OCI-LY7 (cell line): Measurements from ENCODE around the gene SH2D3C. TPM values are rescaled to one million over a fixed set of nuclear protein-coding genes. Genes with fewer than 3 reads are reported as not detected.

Experiments used
- BruUV-seq: library from RNA; stranded (reverse); fragments of 400-500 nt; replicated peaks from 2 replicates; lab custom pipeline; 2021; lab: Mats Ljungman, UMichigan
- CTCF ChIA-PET: fragments of 300-600 bp; sonication (Branson Sonifier 250); formaldehyde crosslinking; loops from one replicate; lab custom pipeline; 2022; ENCODE audit warnings: antibody characterized with exemption; ENCODE audit not compliant: unreplicated experiment; lab: Charles Lee
- POLR2A ChIA-PET: fragments of 300-600 bp; sonication (Branson Sonifier 250); formaldehyde crosslinking; loops from one replicate; lab custom pipeline; 2022; ENCODE audit warnings: antibody characterized with exemption; lab: Charles Lee
- DNase-seq: peaks from one replicate; pipeline ENCODE4 v3.0.0-alpha.2; 2015; ENCODE audit warnings: low spot score
- H2AFZ ChIP-seq: fragments of 200-600 bp; sonication (generic), shearing (Covaris generic); 2 replicates; pipeline ENCODE4 v1.6.1; 2014; ENCODE audit warnings: mild to moderate bottlenecking, antibody characterized with exemption, low read length, moderate library complexity
- H3K27ac ChIP-seq: fragments of 200-600 bp; sonication (generic); 2 replicates; pipeline ENCODE4 v1.5.1; 2014; ENCODE audit warnings: mixed run types, low read depth, mild to moderate bottlenecking, moderate library complexity, low read length, inconsistent platforms; ENCODE audit not compliant: poor library complexity, severe bottlenecking
- H3K36me3 ChIP-seq: fragments of 200-600 bp; sonication (generic); 2 replicates; pipeline ENCODE4 v1.6.1; 2014; ENCODE audit warnings: mild to moderate bottlenecking, antibody characterized with exemption, low read length, moderate library complexity, mixed read lengths; ENCODE audit not compliant: insufficient read depth
- H3K4me1 ChIP-seq: fragments of 200-600 bp; sonication (generic); 2 replicates; pipeline ENCODE4 v1.5.1; 2014; ENCODE audit warnings: mild to moderate bottlenecking, low read length; ENCODE audit not compliant: insufficient read depth, poor library complexity, severe bottlenecking
- H3K4me2 ChIP-seq: fragments of 200-600 bp; sonication (generic); 2 replicates; pipeline ENCODE4 v1.6.1; 2014; ENCODE audit warnings: mild to moderate bottlenecking, low read length
- H3K4me3 ChIP-seq: fragments of 200-600 bp; sonication (generic); 2 replicates; pipeline ENCODE4 v1.5.1; 2014; ENCODE audit warnings: mild to moderate bottlenecking, low read depth, low read length; ENCODE audit not compliant: poor library complexity, severe bottlenecking
- H3K79me2 ChIP-seq: fragments of 200-600 bp; sonication (generic); 2 replicates; pipeline ENCODE4 v1.6.1; 2016; ENCODE audit warnings: low read depth, mild to moderate bottlenecking, low read length, moderate library complexity, mixed read lengths; ENCODE audit not compliant: insufficient read depth
- H3K9me2 ChIP-seq: fragments of 200-600 bp; sonication (generic); 2 replicates; pipeline ENCODE4 v1.6.1; 2016; ENCODE audit warnings: mild to moderate bottlenecking, low read length, mixed read lengths; ENCODE audit not compliant: insufficient read depth
- H3K9me3 ChIP-seq: fragments of 200-600 bp; sonication (generic); 2 replicates; pipeline ENCODE4 v1.6.1; 2014; ENCODE audit warnings: mild to moderate bottlenecking, mixed run types, low read length, mixed read lengths
- H4K20me1 ChIP-seq: fragments of 200-600 bp; sonication (generic); 2 replicates; pipeline ENCODE4 v1.6.1; 2014; ENCODE audit warnings: mild to moderate bottlenecking, antibody characterized with exemption, low read length, moderate library complexity, mixed read lengths; ENCODE audit not compliant: insufficient read depth
- CTCF ChIP-seq: fragments of 200-600 bp; sonication (generic); conservative IDR thresholded peaks from 2 replicates; pipeline ENCODE4 v1.5.1; 2014; ENCODE audit warnings: mild to moderate bottlenecking, antibody characterized with exemption, low read length, moderate library complexity, mixed read lengths
- EZH2phosphoT487 ChIP-seq: fragments of 200-600 bp; sonication (generic); IDR thresholded peaks from 2 replicates; pipeline ENCODE4 v1.6.1; 2018; ENCODE audit warnings: low read depth, borderline replicate concordance, mild to moderate bottlenecking, mixed run types, antibody characterized with exemption, low read length, moderate library complexity, mixed read lengths
- intact Hi-C: fragments of 100-400 bp; cut with micrococcal nuclease; formaldehyde crosslinking; loops from one replicate; pipeline ENCODE4 v1.10.0; 2022; ENCODE audit not compliant: unreplicated experiment
- total RNA-seq, 2 experiments: library from RNA; depleted of rRNA in 1 of 2; stranded (reverse); fragments of >200 nt in 1 of 2; shearing (Covaris generic) in 1 of 2; gene quantifications; 2 replicates each; pipeline ENCODE4 v1.2.3, GENCODE V29; 2014 to 2022

Gene SH2D3C
- total RNA-seq, 2 experiments from 2014 or later = 40.0 to 45.7 TPM

GRCh38 chr9:127720031-127720864 is 58.2 kb downstream of the SH2D3C start:
- no TSS peak for BruUV-seq
- no peaks in the 10 kb centered on the region for H3K9me2 ChIP-seq
- H3K79me2 ChIP-seq = no peaks in the 10 kb centered on the region
- H3K9me3 ChIP-seq = no peaks in the 10 kb centered on the region
- ChIA-PET POLR2A (interaction anchor here (0.6 kb wide), 1 partner anchor 202 kb away, joined by 3 read pairs; no protein-coding TSS in a partner anchor), CTCF (no interaction called here)
- no peak overlapping the region for H2AFZ ChIP-seq
- no peaks in the 10 kb centered on the region for H4K20me1 ChIP-seq
- H3K36me3 ChIP-seq = no peaks in the 10 kb centered on the region
- DNase-seq = no peak
- H3K27ac ChIP-seq = no peak overlapping the region
- no peak overlapping the region for H3K4me2 ChIP-seq
- TF ChIP-seq EZH2phosphoT487 (no peak), CTCF (no peak)
- H3K4me3 ChIP-seq = no peak overlapping the region
- intact Hi-C loops = no loop called here
- peaks cover 16% of the 10 kb centered on the region for H3K4me1 ChIP-seq

- no TSS peak for BruUV-seq
- no peaks in the 10 kb centered on the region for H3K36me3 ChIP-seq
- H3K4me1 ChIP-seq = peaks cover 20% of the 10 kb centered on the region
- H3K9me2 ChIP-seq = no peaks in the 10 kb centered on the region
- CTCF ChIA-PET = no interaction called here
- H3K4me3 ChIP-seq = no peak overlapping the region
- H3K4me2 ChIP-seq = no peak overlapping the region
- no peak for DNase-seq
- intact Hi-C loops = no loop called here
- no peaks in the 10 kb centered on the region for H3K79me2 ChIP-seq
- no peaks in the 10 kb centered on the region for H3K9me3 ChIP-seq
- H2AFZ ChIP-seq = no peak overlapping the region
- H3K27ac ChIP-seq = no peak overlapping the region
- POLR2A ChIA-PET = no interaction called here
- H4K20me1 ChIP-seq = no peaks in the 10 kb centered on the region; the same call in 1 of the 2 replicates
- TF ChIP-seq EZH2phosphoT487 = no peak
- no peak for TF ChIP-seq CTCF
Measured at GRCh38 chr9:127717766-127718165, 60.7 kb downstream of the SH2D3C start.

- H3K9me2 ChIP-seq = no peaks in the 10 kb centered on the region
- peak overlapping the region; percentile 59; the same call in 1 of the 2 replicates for H2AFZ ChIP-seq
- no peaks in the 10 kb centered on the region for H3K9me3 ChIP-seq
- TF ChIP-seq CTCF = no peak
- no peak for TF ChIP-seq EZH2phosphoT487
- H3K4me3 ChIP-seq = peak overlapping the region; percentile 72
- peak overlapping the region; percentile 92 for H3K4me2 ChIP-seq
- CTCF ChIA-PET = no interaction called here
- no TSS peak for BruUV-seq
- no peaks in the 10 kb centered on the region for H3K79me2 ChIP-seq
- no peaks in the 10 kb centered on the region; the same call in 1 of the 2 replicates for H4K20me1 ChIP-seq
- H3K36me3 ChIP-seq = no peaks in the 10 kb centered on the region
- peaks cover 23% of the 10 kb centered on the region for H3K4me1 ChIP-seq
- DNase-seq = no peak
- POLR2A ChIA-PET = no interaction called here
- no peak overlapping the region for H3K27ac ChIP-seq
- intact Hi-C loops = no loop called here
Measured at GRCh38 chr9:127716412-127716811, 62.1 kb downstream of the SH2D3C start.
